HG03432 (cell line): ENCODE measurements around the gene STOX1.
"Not testable (repeated sequence)": the region's sequence is repeated elsewhere in the genome, so short reads cannot be mapped to it uniquely, and the experiment has no call there.

Experiments
- ATAC-seq: cut with Tn5 transposase; IDR thresholded peaks from one replicate; pipeline ENCODE4 v1.9.1; 2021; ENCODE audit warnings: mild to moderate bottlenecking, moderate library complexity; ENCODE audit not compliant: unreplicated experiment

STOX1 gene

GRCh38 chr10:68877482-68878110 is 50.3 kb downstream of the STOX1 start:
- ATAC-seq: no peak

GRCh38 chr10:68878496-68878895 is 51.2 kb downstream of the STOX1 start:
- no peak for ATAC-seq

DNA sequence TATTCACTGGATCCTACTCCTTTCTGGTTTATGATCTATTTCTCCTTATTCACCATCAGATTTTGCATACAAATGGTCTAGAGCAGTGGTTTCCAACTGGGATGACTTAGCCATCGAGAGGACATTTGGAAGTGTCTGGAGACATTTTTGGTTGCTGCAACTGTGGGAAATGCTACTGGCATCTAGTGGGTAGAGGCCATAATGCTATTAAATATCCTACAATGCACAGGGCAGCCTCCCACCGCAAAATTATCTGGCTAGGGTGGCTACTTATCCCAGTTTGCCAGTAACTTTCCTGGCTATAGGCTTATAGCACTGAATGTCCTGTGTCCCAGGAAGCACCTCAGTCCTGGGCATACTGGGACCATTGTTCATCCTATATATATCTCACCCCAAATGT is 52.3 kb downstream of the STOX1 start:
- no peak for ATAC-seq

- ATAC-seq: no peak
These were observed 52.9 kb downstream of the STOX1 start for GRCh38 chr10:68880181-68880580.

DNA sequence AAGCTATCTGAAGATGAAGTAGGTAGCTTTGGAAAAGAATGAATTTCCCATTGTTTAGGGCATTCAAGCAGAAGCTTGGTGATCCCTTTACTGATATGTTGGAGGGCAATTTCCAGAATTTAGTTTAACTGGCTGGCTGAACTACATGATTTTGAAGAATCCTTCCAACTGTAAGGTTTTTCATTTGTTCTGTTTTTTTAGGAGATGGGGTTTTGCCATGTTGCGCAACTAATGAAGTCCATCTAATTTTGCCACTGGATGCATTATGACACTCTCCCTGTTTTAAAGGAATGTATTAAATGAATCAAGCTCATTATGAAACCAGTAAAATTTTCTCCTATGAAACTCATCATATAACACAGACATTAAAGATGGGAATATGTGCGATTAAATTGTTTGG is 67.7 kb downstream of the STOX1 start:
- no peak for ATAC-seq

GRCh38 chr10:68897336-68897741 is 70.0 kb downstream of the STOX1 start:
- no peak for ATAC-seq

DNA sequence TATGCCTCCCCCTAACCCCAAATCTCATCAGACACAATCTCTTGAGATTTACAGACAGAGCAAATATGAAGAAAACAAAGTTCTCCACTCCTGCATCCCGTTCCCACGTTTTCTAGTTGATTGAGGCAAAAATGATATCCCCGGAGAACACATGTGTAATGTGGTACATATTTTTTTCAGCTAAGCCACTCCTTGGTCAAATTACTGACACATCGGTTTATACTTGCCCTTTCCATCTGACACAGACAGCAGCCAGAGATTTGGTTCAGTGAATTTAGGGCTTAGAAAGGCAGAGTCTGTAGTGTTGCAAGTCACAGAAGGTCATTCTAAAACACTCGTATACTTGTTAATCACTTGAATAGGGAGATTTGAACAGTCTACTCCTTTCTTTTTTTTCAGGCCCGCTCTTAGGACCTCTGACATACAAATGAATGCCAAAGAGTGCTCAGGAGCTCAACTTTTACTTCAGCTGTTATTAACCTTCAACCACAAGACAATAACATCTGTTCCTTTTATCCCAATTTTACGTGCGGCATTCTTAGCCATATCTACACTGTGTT is 71.9 kb downstream of the STOX1 start:
- ATAC-seq: no peak

DNA sequence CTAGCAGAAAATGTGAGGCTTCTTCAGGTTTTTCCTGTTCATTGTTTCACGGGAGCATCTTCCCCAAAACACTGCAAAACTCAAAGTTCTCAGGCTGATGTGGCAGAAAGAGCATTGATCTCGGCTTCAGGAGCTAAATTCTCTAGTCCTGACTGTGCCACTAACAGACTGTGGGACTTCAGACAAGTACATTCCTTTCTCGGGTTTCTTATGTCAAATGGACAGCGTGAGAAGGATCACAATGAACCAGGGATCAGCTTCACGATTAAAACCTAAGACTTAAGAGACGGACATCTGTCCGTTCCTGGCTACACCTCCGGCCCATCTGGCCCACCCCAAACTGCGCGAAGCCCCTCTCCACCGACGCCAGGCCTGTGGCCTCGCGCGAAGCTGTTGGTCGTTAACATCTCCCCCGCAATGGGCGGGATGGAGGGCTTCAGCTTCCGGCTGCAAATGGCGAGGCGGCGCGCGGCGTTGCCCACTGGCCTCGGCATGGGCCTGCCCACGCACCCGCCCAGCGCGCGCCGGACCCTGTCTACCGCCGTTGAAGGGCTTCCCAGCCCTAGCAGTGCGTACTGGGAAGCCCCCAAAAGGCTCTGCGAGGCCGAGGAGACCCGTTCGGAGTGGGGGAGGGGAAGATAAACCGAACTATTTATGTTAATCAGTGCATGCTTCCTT is 73.2 kb downstream of the STOX1 start:
- peak; percentile 42 for ATAC-seq

GRCh38 chr10:68901105-68901927 is 74.0 kb downstream of the STOX1 start, which contains the start of gene DDX50:
Gene DDX50, plus strand, starts transcription at chr10:68901315. Its CDS starts 70 bp downstream, at chr10:68901385.
- ATAC-seq: peak; percentile 97

GRCh38 chr10:68902382-68902781 is 75.1 kb downstream of the STOX1 start:
- ATAC-seq: no peak

GRCh38 chr10:68924593-68924992 is 97.3 kb downstream of the STOX1 start:
- ATAC-seq: no peak

DNA sequence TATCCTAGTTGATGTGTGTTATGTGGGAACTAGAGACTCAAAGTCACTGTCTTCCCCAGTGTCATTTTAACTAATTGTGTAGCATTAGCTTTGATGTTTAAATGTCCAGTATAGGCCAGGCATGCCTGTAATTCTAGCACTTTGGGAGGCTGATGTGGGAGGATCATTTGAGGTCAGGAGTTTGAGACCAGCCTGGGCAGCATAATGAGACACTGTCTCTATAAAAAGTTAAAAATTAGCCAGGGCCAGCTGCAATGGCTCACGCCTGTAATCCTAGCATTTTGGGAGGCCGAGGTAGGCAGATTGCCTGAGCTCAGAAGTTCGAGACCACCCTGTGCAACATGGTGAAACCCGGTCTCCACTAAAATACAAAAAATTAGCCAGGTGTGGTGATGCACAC is 98.2 kb downstream of the STOX1 start:
- no peak for ATAC-seq

DNA sequence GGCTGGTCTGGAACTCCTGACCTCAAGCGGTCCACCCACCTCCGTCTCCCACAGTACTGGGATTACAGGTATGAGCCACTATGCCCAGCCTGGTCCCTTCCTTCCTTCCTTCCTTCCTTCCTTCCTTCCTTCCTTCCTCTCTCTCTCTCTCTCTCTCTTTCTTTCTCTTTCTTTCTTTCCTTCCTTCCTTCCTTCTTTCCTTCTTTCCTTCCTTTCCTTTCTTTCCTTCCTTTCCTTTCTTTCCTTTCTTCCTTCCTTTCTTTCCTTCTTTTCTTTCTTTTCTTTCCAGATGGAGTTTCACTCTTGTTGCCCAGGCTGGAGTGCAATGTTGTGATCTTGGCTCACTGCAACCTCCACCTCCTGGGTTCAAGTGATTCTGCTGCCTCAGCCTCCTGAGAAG is 101.8 kb downstream of the STOX1 start:
- ATAC-seq: not testable (repeated sequence)

GRCh38 chr10:68929888-68930287 is 102.6 kb downstream of the STOX1 start:
- ATAC-seq: not testable (repeated sequence)

DNA sequence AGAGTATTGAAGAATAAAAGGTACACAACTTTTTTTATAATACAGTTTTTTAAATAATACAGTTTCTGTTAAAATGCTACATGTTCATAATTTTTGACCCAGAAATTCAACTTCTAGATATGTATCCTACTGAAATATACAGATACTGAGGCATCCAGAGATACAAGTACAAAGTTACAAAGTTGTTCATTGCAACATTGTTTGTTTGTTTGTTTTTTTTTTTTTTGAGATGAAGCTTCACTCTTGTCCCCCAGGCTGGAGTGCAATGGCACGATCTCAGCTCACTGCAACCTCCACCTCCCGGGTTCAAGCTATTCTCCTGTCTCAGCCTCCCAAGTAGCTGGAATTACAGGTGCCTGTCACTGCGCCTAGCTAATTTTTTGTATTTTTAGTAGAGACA is 105.5 kb downstream of the STOX1 start:
- not testable (repeated sequence) for ATAC-seq

GRCh38 chr10:68934994-68935393 is 107.7 kb downstream of the STOX1 start:
- ATAC-seq: no peak

DNA sequence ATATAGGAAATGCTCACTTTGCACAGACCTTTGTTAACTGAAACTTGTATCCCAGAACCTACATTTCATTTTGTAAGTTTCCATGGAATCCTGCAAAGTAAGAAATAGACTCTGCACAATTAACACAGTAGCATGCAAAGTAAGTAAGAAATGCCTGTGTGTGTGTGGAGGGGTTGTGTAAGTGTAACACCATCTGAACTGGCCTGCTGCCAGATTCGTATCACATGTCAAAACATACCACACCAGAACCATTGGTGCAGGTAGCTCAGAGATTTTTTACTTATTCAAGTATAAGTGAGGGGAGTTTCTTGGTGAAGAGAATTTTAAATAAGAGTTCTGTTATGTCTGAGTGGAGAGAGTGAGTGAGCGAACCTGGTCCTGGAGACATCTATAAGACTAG is 110.8 kb downstream of the STOX1 start:
- ATAC-seq: no peak

DNA sequence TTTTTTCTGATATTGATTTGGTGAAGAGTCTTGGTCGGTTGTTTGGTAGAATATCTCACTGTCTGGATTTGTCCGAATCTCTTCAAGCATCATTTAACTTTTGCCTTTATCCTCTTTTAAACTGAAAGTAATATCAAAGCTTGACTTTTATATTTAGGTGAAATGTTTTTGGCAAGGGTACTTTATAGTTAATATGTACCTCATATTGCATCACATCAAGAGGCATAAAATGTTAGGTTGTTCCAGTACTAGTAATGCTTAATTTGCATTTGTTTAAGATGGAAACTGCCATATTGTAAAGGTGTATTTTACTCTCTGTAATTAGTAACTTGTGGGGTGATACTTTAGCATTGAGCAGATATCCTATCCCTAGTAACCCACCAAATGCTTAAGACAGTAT is 111.6 kb downstream of the STOX1 start:
- no peak for ATAC-seq

GRCh38 chr10:68940917-68941316 is 113.6 kb downstream of the STOX1 start:
- ATAC-seq: not testable (repeated sequence)
